Adipose tissue (tissue), 3 donors: ENCODE measurements around the gene ETHE1. TPM values are rescaled to one million over a fixed set of nuclear protein-coding genes. Genes with fewer than 3 reads are reported as not detected.
"Not testable (repeated sequence)": the region's sequence is repeated elsewhere in the genome, so short reads cannot be mapped to it uniquely, and the experiment has no call there.

Experiments
- H3K27ac ChIP-seq: one replicate; pipeline ENCODE4 v1.5.1; 2013; ENCODE audit warnings: low read depth, low read length
- WGBS, 3 donors: extraction: QIAGEN DNeasy Blood & Tissue Kit; methylation state at CpG; one replicate each; pipeline ENCODE4 v1.1.7; 2013; 5-methylcytosine and 5-hydroxymethylcytosine counted together
- polyA plus RNA-seq, 3 donors: library from polyadenylated mRNA; stranded (reverse); fragments of 200-250 nt; gene quantifications; one replicate each; pipeline ENCODE4 v1.2.3, GENCODE V29; 2013
- donor health status: healthy with polysubstance abuse.
- donor health status: Bipolar disorder and iron deficiency.
- donor health status: healthy.

Gene ETHE1
- polyA plus RNA-seq, 3 donors = 43.0 to 60.7 (median 50.5) TPM

- WGBS, 3 donors = 92 to 99% (median 95%) methylated on average over 15 of the region's 15 CpGs
Observed at GRCh38 chr19:43554317-43554895, 27.4 kb upstream of the ETHE1 start.

GRCh38 chr19:43553656-43554055 lies 26.7 kb upstream of the ETHE1 start:
- 77 to 92% (median 81%) methylated on average over 4 of the region's 4 CpGs for WGBS, 3 donors
- H3K27ac ChIP-seq = no peak overlapping the region

More at GRCh38 chr19:43554317-43554895, 27.4 kb upstream of the ETHE1 start:
- H3K27ac ChIP-seq = no peak overlapping the region

- H3K27ac ChIP-seq = no peak overlapping the region
- 73 to 93% (median 79%) methylated on average over 3 of the region's 3 CpGs for WGBS, 3 donors
Observed at GRCh38 chr19:43552616-43553015, 25.6 kb upstream of the ETHE1 start.

GRCh38 chr19:43552198-43552450 lies 25.1 kb upstream of the ETHE1 start:
- 89 to 92% (median 91%) methylated on average over 3 of the region's 3 CpGs for WGBS, 3 donors
- no peak overlapping the region for H3K27ac ChIP-seq

- 90 to 95% (median 94%) methylated on average over 22 to 23 of the region's 23 CpGs for whole genome bisulfite sequencing, 3 donors
Observed at GRCh38 chr19:43551399-43552197, 24.6 kb upstream of the ETHE1 start.

GRCh38 chr19:43548706-43549105 lies 21.7 kb upstream of the ETHE1 start:
- 86 to 89% (median 86%) methylated on average over 2 of the region's 2 CpGs for WGBS, 3 donors
- H3K27ac ChIP-seq = no peak overlapping the region

More at GRCh38 chr19:43551399-43552197, 24.6 kb upstream of the ETHE1 start:
- no peak overlapping the region for H3K27ac ChIP-seq

GRCh38 chr19:43547926-43548325 lies 20.9 kb upstream of the ETHE1 start:
- H3K27ac ChIP-seq = not testable (repeated sequence)
- WGBS, 3 donors = 89 to 100% (median 90%) methylated on average over 5 to 17 of the region's 24 CpGs

GRCh38 chr19:43546581-43546980 lies 19.6 kb upstream of the ETHE1 start:
- 97 to 100% (median 100%) methylated on average over 3 of the region's 3 CpGs for WGBS, 3 donors
- H3K27ac ChIP-seq = no peak overlapping the region

- WGBS, 3 donors = 79 to 86% (median 80%) methylated on average over 2 of the region's 2 CpGs
- H3K27ac ChIP-seq = no peak overlapping the region
Observed at GRCh38 chr19:43545981-43546380, 19.0 kb upstream of the ETHE1 start.

- H3K27ac ChIP-seq = no peak overlapping the region
- 90 to 91% (median 91%) methylated on average over 5 of the region's 5 CpGs for WGBS, 3 donors
Observed at GRCh38 chr19:43545276-43545675, 18.3 kb upstream of the ETHE1 start.

GRCh38 chr19:43544077-43544476 lies 17.1 kb upstream of the ETHE1 start:
- WGBS, 3 donors = 94 to 95% (median 94%) methylated on average over 9 of the region's 9 CpGs
- H3K27ac ChIP-seq = no peak overlapping the region

GRCh38 chr19:43541920-43542650 lies 15.1 kb upstream of the ETHE1 start:
- WGBS, 3 donors = 95 to 98% (median 97%) methylated on average over 5 of the region's 5 CpGs
- H3K27ac ChIP-seq = no peak overlapping the region

GRCh38 chr19:43540381-43540780 lies 13.4 kb upstream of the ETHE1 start:
- 93 to 96% (median 96%) methylated on average over 3 of the region's 3 CpGs for WGBS, 3 donors
- no peak overlapping the region for H3K27ac ChIP-seq

- H3K27ac ChIP-seq = no peak overlapping the region
Observed at GRCh38 chr19:43538922-43539321, 11.9 kb upstream of the ETHE1 start.

- no peak overlapping the region for H3K27ac ChIP-seq
- 43 to 73% (median 71%) methylated on average over 51 to 62 of the region's 62 CpGs for WGBS, 3 donors
Observed at GRCh38 chr19:43534816-43535761, 8.1 kb upstream of the ETHE1 start.

GRCh38 chr19:43534305-43534815 lies 7.4 kb upstream of the ETHE1 start:
- WGBS, 3 donors = 16 to 34% (median 28%) methylated on average over 17 of the region's 17 CpGs
- H3K27ac ChIP-seq = no peak overlapping the region

GRCh38 chr19:43533546-43534304 lies 6.7 kb upstream of the ETHE1 start:
- 0 to 1% (median 0%) methylated on average over 41 of the region's 41 CpGs for WGBS, 3 donors
- H3K27ac ChIP-seq = no peak overlapping the region
